GM12801 (cell line): ENCODE results near the gene UPB1.

Experiments
- CTCF ChIP-seq: IDR thresholded peaks from one replicate; pipeline ENCODE4 v1.5.1; 2011; ENCODE audit warnings: control low read depth; ENCODE audit not compliant: insufficient read length; ENCODE audit errors: extremely low read depth

Gene UPB1

GRCh38 chr22:24482575-24482974 lies 12.6 kb upstream of the UPB1 start:
- TF ChIP-seq CTCF: no peak

- TF ChIP-seq CTCF: no peak
These were observed 12.1 kb upstream of the UPB1 start for GRCh38 chr22:24482998-24483397.

GRCh38 chr22:24483976-24484545 lies 11.1 kb upstream of the UPB1 start:
- no peak for TF ChIP-seq CTCF

GRCh38 chr22:24485170-24485569 lies 10.0 kb upstream of the UPB1 start:
- no peak for TF ChIP-seq CTCF

GRCh38 chr22:24485608-24486007 lies 9.5 kb upstream of the UPB1 start:
- TF ChIP-seq CTCF: no peak

- TF ChIP-seq CTCF: no peak
These were observed 8.6 kb upstream of the UPB1 start for GRCh38 chr22:24486501-24486921.

- no peak for TF ChIP-seq CTCF
These were observed 6.1 kb upstream of the UPB1 start for GRCh38 chr22:24489011-24489410.
